Measurements from ENCODE around the gene CCDC73. TPM values are rescaled to one million over a fixed set of nuclear protein-coding genes. Genes with fewer than 3 reads are reported as not detected.

The CCDC73 gene
- total and polyA plus RNA-seq, 10 of the 15 experiments (the other 5 are each of a cell fraction or from before 2014, with no cell fraction given) = 0.05 to 0.57 (median 0.14) TPM

DNA sequence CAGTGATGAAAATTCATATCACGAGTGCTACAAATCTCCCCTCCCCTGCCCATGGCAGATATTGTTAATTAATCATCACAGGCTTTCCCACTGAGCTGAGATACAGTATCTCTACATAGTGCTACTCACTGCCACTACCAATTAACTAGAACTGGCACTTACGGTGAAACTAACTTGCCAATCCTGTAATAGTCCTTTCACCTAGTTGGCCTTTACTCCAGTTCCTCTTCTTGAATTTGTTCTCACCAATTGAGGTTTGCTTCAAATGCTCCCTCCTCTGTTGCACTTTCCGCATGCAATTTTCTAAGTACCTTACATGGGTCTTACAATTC lies 23.4 kb upstream of the CCDC73 start:
- CTCF ChIA-PET = interaction anchor here (0.6 to 3.6 kb wide), 3 partner anchors 8 to 246 kb away, joined by 3 to 15 read pairs (median 3); no protein-coding TSS in a partner anchor
- 73% methylated on average over 3 of the region's 3 CpGs for WGBS (ENCODE audit: insufficient coverage, insufficient replicate concordance, low lambda C conversion rate, missing lambda C conversion rate)
- no peak overlapping the region for H3K27ac ChIP-seq (ENCODE audit: control insufficient read depth, insufficient read depth)
- SMC1A ChIA-PET (ENCODE audit: uncharacterized antibody, unreplicated experiment) = no interaction called here
- DNase-seq (ENCODE audit: low read depth, low spot score) (no peak), FAIRE-seq (no peak), ATAC-seq (no peak)
- in situ Hi-C loops (cut with MboI) = no loop called here
- H3K4me1 ChIP-seq (ENCODE audit: control insufficient read depth, insufficient read depth, low read length) = no peaks in the 10 kb centered on the region
- H3K9me3 ChIP-seq (replicated peaks; ENCODE audit: control insufficient read depth, insufficient read depth, low read length) = no peaks in the 10 kb centered on the region
- no peaks in the 10 kb centered on the region for H3K79me2 ChIP-seq (ENCODE audit: control insufficient read depth, insufficient read depth, low read length)
- no peak overlapping the region for H3K4me3 ChIP-seq
- TF ChIP-seq CHD2 (IDR thresholded peaks at IDR 0.05; ENCODE audit: borderline replicate concordance, low read depth, low read length) = no peak
- TF ChIP-seq, protein P1, sequence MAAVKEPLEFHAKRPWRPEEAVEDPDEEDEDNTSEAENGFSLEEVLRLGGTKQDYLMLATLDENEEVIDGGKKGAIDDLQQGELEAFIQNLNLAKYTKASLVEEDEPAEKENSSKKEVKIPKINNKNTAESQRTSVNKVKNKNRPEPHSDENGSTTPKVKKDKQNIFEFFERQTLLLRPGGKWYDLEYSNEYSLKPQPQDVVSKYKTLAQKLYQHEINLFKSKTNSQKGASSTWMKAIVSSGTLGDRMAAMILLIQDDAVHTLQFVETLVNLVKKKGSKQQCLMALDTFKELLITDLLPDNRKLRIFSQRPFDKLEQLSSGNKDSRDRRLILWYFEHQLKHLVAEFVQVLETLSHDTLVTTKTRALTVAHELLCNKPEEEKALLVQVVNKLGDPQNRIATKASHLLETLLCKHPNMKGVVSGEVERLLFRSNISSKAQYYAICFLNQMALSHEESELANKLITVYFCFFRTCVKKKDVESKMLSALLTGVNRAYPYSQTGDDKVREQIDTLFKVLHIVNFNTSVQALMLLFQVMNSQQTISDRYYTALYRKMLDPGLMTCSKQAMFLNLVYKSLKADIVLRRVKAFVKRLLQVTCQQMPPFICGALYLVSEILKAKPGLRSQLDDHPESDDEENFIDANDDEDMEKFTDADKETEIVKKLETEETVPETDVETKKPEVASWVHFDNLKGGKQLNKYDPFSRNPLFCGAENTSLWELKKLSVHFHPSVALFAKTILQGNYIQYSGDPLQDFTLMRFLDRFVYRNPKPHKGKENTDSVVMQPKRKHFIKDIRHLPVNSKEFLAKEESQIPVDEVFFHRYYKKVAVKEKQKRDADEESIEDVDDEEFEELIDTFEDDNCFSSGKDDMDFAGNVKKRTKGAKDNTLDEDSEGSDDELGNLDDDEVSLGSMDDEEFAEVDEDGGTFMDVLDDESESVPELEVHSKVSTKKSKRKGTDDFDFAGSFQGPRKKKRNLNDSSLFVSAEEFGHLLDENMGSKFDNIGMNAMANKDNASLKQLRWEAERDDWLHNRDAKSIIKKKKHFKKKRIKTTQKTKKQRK (IDR thresholded peaks at IDR 0.05; ENCODE audit: low read depth, low read length) = no peak
- no peaks in the 10 kb centered on the region for H3K27me3 ChIP-seq (replicated peaks in 1 of 2; ENCODE audit: control insufficient read depth in 2 of 2, insufficient read depth in 2 of 2, low read length in 1 of 2)
- RAD21 ChIA-PET (ENCODE audit: unreplicated experiment) = no interaction called here
- no peak overlapping the region for H2AFZ ChIP-seq (ENCODE audit: control insufficient read depth, low read depth, low read length)
- POLR2A ChIA-PET = interaction anchor here (1.3 kb wide), 1 partner anchor 76 kb away, joined by 4 read pairs; no protein-coding TSS in a partner anchor
- no peak overlapping the region for H3K4me2 ChIP-seq (ENCODE audit: control insufficient read depth, insufficient read depth)
- intact Hi-C loops (cut with micrococcal nuclease; ENCODE audit: unreplicated experiment) = loop anchor here (5.0 kb wide), 1 partner anchor 821 kb away; no protein-coding TSS in a partner anchor
- BruUV-seq (replicated peaks) = no TSS peak
- H3K9ac ChIP-seq (ENCODE audit: control insufficient read depth, insufficient read depth, low read length) = no peak overlapping the region
- H4K20me1 ChIP-seq (ENCODE audit: control insufficient read depth, insufficient read depth) = no peaks in the 10 kb centered on the region
- no peaks in the 10 kb centered on the region for H3K36me3 ChIP-seq (ENCODE audit: control insufficient read depth in 2 of 2, insufficient read depth in 2 of 2, low read length in 1 of 2)

Measured in GM12878 (cell line).